Endometrial microvascular endothelial cells (primary cell): ENCODE data around the gene GADD45A. TPM values are rescaled to one million over a fixed set of nuclear protein-coding genes. Genes with fewer than 3 reads are reported as not detected.

Experiments used
- in situ Hi-C: cut with HindIII; loops from 2 replicates; pipeline ENCODE4 v1.10.0; 2017; ENCODE audit warnings: low sequenced_read_pairs, low pct_unique_long_range_greater_than_20kb; ENCODE audit errors: inconsistent ontology term
- total RNA-seq: library from RNA; depleted of rRNA; stranded (reverse); fragments of >200 nt; gene quantifications from one replicate; pipeline ENCODE4 v1.2.3, GENCODE V29; 2015; ENCODE audit errors: inconsistent ontology term

The GADD45A gene
- total RNA-seq, 1 donor from 2014 or later: 53.1 TPM

- in situ Hi-C loops: loop anchor here (25.0 kb wide), 1 partner anchor 197 kb away; no protein-coding TSS in a partner anchor
Measured at GRCh38 chr1:67733681-67734322, 48.8 kb downstream of the GADD45A start.

GRCh38 chr1:67734323-67734690 lies 49.3 kb downstream of the GADD45A start:
- in situ Hi-C loops: loop anchor here (25.0 kb wide), 1 partner anchor 197 kb away; no protein-coding TSS in a partner anchor

- in situ Hi-C loops: loop anchor here (25.0 kb wide), 1 partner anchor 198 kb away; no protein-coding TSS in a partner anchor
Measured at GRCh38 chr1:67735206-67735605, 50.2 kb downstream of the GADD45A start.

GRCh38 chr1:67735806-67736627 lies 51.0 kb downstream of the GADD45A start:
- in situ Hi-C loops: loop anchor here (25.0 kb wide), 1 partner anchor 199 kb away; no protein-coding TSS in a partner anchor

GRCh38 chr1:67736750-67737149 lies 51.7 kb downstream of the GADD45A start:
- in situ Hi-C loops: loop anchor here (25.0 kb wide), 1 partner anchor 199 kb away; no protein-coding TSS in a partner anchor

GRCh38 chr1:67737875-67738274 lies 52.9 kb downstream of the GADD45A start:
- in situ Hi-C loops: loop anchor here (25.0 kb wide), 1 partner anchor 201 kb away; no protein-coding TSS in a partner anchor

Other genes starting within 250 kb of the GADD45A start
- 322 TPM for gene GNG12, start 148.3 kb downstream of the GADD45A start, total RNA-seq